ENCODE measurements around the gene ZC3HAV1. TPM values are rescaled to one million over a fixed set of nuclear protein-coding genes. Genes with fewer than 3 reads are reported as not detected.
"Not testable (repeated sequence)": the region's sequence is repeated elsewhere in the genome, so short reads cannot be mapped to it uniquely, and the experiment has no call there.

ZC3HAV1 gene
- polyA plus RNA-seq, 4 donors = 7.3 to 21.2 (median 9.8) TPM

GRCh38 chr7:139111147-139111546, 1.6 kb upstream of the ZC3HAV1 start:
- H3K9me3 ChIP-seq (ENCODE audit: control insufficient read depth in 2 of 2, insufficient read depth in 1 of 2, low read depth in 1 of 2, low read length in 1 of 2) = no peaks in the 10 kb centered on the region
- no peak for FAIRE-seq
- H3K27ac ChIP-seq (ENCODE audit: low read depth in 1 of 3, low read length in 2 of 3) = peak overlapping the region in 1 of 3 donors; percentile 63
- peaks cover 0 to 2% (median 0%) of the 10 kb centered on the region in 3 donors for H3K4me1 ChIP-seq (ENCODE audit: control insufficient read depth in 3 of 3, insufficient read depth in 2 of 3, low read depth in 1 of 3, low read length in 2 of 3)
- no peak overlapping the region for H3K4me3 ChIP-seq (ENCODE audit: low read depth in 1 of 3, low read length in 3 of 3)
- no peaks in the 10 kb centered on the region for H3K36me3 ChIP-seq (ENCODE audit: control insufficient read depth in 3 of 3, insufficient read depth in 2 of 3, low read depth in 1 of 3, low read length in 3 of 3)
- no peak for DNase-seq
- no peaks in the 10 kb centered on the region for H3K27me3 ChIP-seq (ENCODE audit: control insufficient read depth in 3 of 3, insufficient read depth in 3 of 3, low read length in 3 of 3)
- 94 to 98% (median 97%) methylated on average over 1 of the region's 1 CpG for WGBS, 3 donors

- H3K27ac ChIP-seq (ENCODE audit: low read depth in 1 of 3, low read length in 2 of 3) = peak overlapping the region; percentile 96 to 100 (median 98)
- DNase-seq (no peak), FAIRE-seq (no peak)
- no peaks in the 10 kb centered on the region for H3K36me3 ChIP-seq (ENCODE audit: control insufficient read depth in 3 of 3, insufficient read depth in 2 of 3, low read depth in 1 of 3, low read length in 3 of 3)
- no peaks in the 10 kb centered on the region for H3K27me3 ChIP-seq (ENCODE audit: control insufficient read depth in 3 of 3, insufficient read depth in 3 of 3, low read length in 3 of 3)
- peaks cover 0 to 2% (median 0%) of the 10 kb centered on the region in 3 donors for H3K4me1 ChIP-seq (ENCODE audit: control insufficient read depth in 3 of 3, insufficient read depth in 2 of 3, low read depth in 1 of 3, low read length in 2 of 3)
- WGBS, 3 donors = 3 to 9% (median 4%) methylated on average over 16 of the region's 16 CpGs
- peak overlapping the region; percentile 86 to 99 (median 94) for H3K4me3 ChIP-seq (ENCODE audit: low read depth in 1 of 3, low read length in 3 of 3)
- H3K9me3 ChIP-seq (ENCODE audit: control insufficient read depth in 2 of 2, insufficient read depth in 1 of 2, low read depth in 1 of 2, low read length in 1 of 2) = no peaks in the 10 kb centered on the region
Observed at GRCh38 chr7:139109983-139110411, 477 bp upstream of the ZC3HAV1 start.

DNA sequence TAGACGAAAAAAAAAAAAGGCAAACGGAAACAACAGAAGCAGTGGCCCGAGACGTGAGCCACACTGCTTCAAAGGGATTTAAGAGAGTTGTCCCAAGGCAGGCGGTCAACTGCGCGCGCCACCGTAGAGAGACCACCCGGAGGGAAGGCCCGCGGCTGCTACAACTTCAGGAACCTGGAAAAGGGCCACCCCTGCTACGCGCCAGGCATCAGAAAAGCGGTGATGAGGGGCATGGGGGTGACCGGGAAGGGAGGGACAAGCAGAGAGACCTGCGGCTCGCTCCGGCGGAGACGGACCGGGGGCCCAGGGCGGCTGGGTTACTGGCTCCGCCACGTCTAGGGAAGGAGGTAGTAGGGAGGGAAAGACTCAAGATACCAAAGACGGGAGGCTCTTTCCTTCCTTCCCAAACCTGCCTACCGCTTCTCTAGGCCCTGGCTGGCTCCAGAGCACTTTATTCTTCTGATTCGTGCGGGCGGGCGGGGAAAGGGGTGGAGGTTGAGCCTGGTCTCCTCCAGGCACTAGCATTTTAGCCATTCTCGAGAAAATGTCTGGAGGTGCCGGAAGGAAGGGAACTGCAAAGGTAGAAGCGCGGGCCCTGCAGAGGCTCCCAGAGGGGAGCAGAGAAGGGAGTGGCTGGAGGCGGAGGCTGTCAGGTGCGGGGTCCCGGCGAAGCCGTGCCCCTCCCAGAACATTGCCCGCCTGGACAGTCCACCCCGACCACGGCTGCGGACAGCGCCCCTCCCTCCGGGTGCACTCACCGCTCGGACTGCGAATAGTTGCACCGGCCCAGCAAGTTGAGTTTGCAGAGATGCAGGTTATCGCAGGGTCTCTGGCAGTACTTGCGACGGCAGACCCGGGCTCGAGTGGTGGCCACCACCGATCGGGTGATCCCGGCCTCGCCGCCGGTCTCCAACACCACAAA, 993 bp downstream of the ZC3HAV1 start:
- Histone ChIP-seq H3K4me3 (ENCODE audit: low read depth in 1 of 3, low read length in 3 of 3) (peak overlapping the region; percentile 86 to 99 (median 94)), H3K36me3 (ENCODE audit: control insufficient read depth in 3 of 3, insufficient read depth in 2 of 3, low read depth in 1 of 3, low read length in 3 of 3) (no peaks in the 10 kb centered on the region), H3K27me3 (ENCODE audit: control insufficient read depth in 3 of 3, insufficient read depth in 3 of 3, low read length in 3 of 3) (no peaks in the 10 kb centered on the region), H3K9me3 (ENCODE audit: control insufficient read depth in 2 of 2, insufficient read depth in 1 of 2, low read depth in 1 of 2, low read length in 1 of 2) (no peaks in the 10 kb centered on the region), H3K27ac (ENCODE audit: low read depth in 1 of 3, low read length in 2 of 3) (peak overlapping the region; percentile 96 to 100 (median 98)), H3K4me1 (ENCODE audit: control insufficient read depth in 3 of 3, insufficient read depth in 2 of 3, low read depth in 1 of 3, low read length in 2 of 3) (peaks cover 0 to 2% (median 0%) of the 10 kb centered on the region in 3 donors)
- FAIRE-seq (no peak), DNase-seq (peak; percentile 32 to 63)
- 0% methylated on average over 53 to 61 of the region's 61 CpGs for WGBS, 3 donors

GRCh38 chr7:139106959-139107358, 2.6 kb downstream of the ZC3HAV1 start:
- H3K36me3 ChIP-seq (ENCODE audit: control insufficient read depth in 3 of 3, insufficient read depth in 2 of 3, low read depth in 1 of 3, low read length in 3 of 3) = peaks cover 0 to 2% (median 0%) of the 10 kb centered on the region in 3 donors
- DNase-seq (no peak), FAIRE-seq (no peak)
- H3K27me3 ChIP-seq (ENCODE audit: control insufficient read depth in 3 of 3, insufficient read depth in 3 of 3, low read length in 3 of 3) = no peaks in the 10 kb centered on the region
- H3K4me1 ChIP-seq (ENCODE audit: control insufficient read depth in 3 of 3, insufficient read depth in 2 of 3, low read depth in 1 of 3, low read length in 2 of 3) = peaks cover 0 to 7% (median 0%) of the 10 kb centered on the region in 3 donors
- no peak overlapping the region for H3K27ac ChIP-seq (ENCODE audit: low read depth in 1 of 3, low read length in 2 of 3)
- peak overlapping the region in 2 of 3 donors; percentile 29 to 94 for H3K4me3 ChIP-seq (ENCODE audit: low read depth in 1 of 3, low read length in 3 of 3)
- no peaks in the 10 kb centered on the region for H3K9me3 ChIP-seq (ENCODE audit: control insufficient read depth in 2 of 2, insufficient read depth in 1 of 2, low read depth in 1 of 2, low read length in 1 of 2)
- WGBS, 3 donors = 30 to 38% (median 33%) methylated on average over 2 of the region's 2 CpGs

GRCh38 chr7:139106227-139106626, 3.3 kb downstream of the ZC3HAV1 start:
- not testable (repeated sequence) for H3K4me1 ChIP-seq (ENCODE audit: control insufficient read depth in 3 of 3, insufficient read depth in 2 of 3, low read depth in 1 of 3, low read length in 2 of 3); H3K36me3 ChIP-seq (ENCODE audit: control insufficient read depth in 3 of 3, insufficient read depth in 2 of 3, low read depth in 1 of 3, low read length in 3 of 3); DNase-seq; H3K27ac ChIP-seq (ENCODE audit: low read depth in 1 of 3, low read length in 2 of 3); FAIRE-seq; H3K9me3 ChIP-seq (ENCODE audit: control insufficient read depth in 2 of 2, insufficient read depth in 1 of 2, low read depth in 1 of 2, low read length in 1 of 2); H3K27me3 ChIP-seq (ENCODE audit: control insufficient read depth in 3 of 3, insufficient read depth in 3 of 3, low read length in 3 of 3)
- whole genome bisulfite sequencing, 3 donors = 71 to 90% (median 82%) methylated on average over 7 of the region's 7 CpGs
- H3K4me3 ChIP-seq (ENCODE audit: low read depth in 1 of 3, low read length in 3 of 3) = peak overlapping the region in 2 of 3 donors; percentile 20 to 29

DNA sequence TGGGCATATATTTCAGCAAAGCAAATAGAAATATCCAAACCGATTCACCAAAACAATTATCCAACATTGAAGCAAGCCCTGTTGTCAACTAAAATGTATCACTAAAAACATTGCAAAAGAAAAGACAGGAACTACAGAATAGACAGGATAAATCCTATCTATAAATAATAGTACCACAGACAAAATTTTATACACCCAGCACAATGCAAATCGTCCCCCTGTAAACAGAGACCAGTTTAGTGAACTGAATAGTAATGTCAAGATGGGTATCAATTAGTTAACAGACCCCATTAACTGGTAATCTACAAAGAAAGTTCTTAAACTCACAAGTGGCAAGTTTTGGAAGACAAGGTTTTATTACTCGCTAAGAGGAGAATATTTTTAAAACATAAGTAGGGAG, 4.0 kb downstream of the ZC3HAV1 start:
- 46 to 66% (median 61%) methylated on average over 3 of the region's 3 CpGs for WGBS, 3 donors
- peak overlapping the region in 1 of 3 donors; percentile 0 for H3K27ac ChIP-seq (ENCODE audit: low read depth in 1 of 3, low read length in 2 of 3)

DNA sequence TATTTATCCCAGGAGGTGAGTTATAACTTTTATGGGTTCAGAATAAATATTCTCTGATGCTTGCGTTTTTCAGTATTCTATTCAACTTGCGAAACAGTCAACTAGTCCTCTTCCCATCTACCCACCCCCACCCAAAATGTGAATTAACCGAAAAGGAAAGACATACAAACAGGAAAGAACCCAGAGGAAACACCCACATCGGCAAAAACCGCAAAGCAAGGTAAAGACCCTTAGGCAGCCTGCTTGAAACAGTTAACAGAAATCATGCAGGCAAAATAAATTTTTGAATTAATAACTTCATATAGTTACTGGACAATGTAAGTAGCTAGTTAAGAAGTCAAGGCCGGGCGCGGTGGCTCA, 5.4 kb downstream of the ZC3HAV1 start:
- Histone ChIP-seq H3K27me3 (ENCODE audit: control insufficient read depth in 3 of 3, insufficient read depth in 3 of 3, low read length in 3 of 3) (no peaks in the 10 kb centered on the region), H3K4me1 (ENCODE audit: control insufficient read depth in 3 of 3, insufficient read depth in 2 of 3, low read depth in 1 of 3, low read length in 2 of 3) (peaks cover 0 to 5% (median 0%) of the 10 kb centered on the region in 3 donors), H3K27ac (ENCODE audit: low read depth in 1 of 3, low read length in 2 of 3) (no peak overlapping the region), H3K36me3 (ENCODE audit: control insufficient read depth in 3 of 3, insufficient read depth in 2 of 3, low read depth in 1 of 3, low read length in 3 of 3) (peaks cover 0 to 2% (median 2%) of the 10 kb centered on the region in 3 donors), H3K4me3 (ENCODE audit: low read depth in 1 of 3, low read length in 3 of 3) (peak overlapping the region in 2 of 3 donors; percentile 2 to 4), H3K9me3 (ENCODE audit: control insufficient read depth in 2 of 2, insufficient read depth in 1 of 2, low read depth in 1 of 2, low read length in 1 of 2) (no peaks in the 10 kb centered on the region)
- no peak for FAIRE-seq
- peak in 1 of 2 donors; percentile 18 for DNase-seq
- WGBS, 3 donors = 63 to 77% (median 71%) methylated on average over 8 of the region's 8 CpGs

More for the DNA sequence above, 4.0 kb downstream of the ZC3HAV1 start:
- Histone ChIP-seq H3K4me1 (ENCODE audit: control insufficient read depth in 3 of 3, insufficient read depth in 2 of 3, low read depth in 1 of 3, low read length in 2 of 3) (peaks cover 0 to 5% (median 0%) of the 10 kb centered on the region in 3 donors), H3K9me3 (ENCODE audit: control insufficient read depth in 2 of 2, insufficient read depth in 1 of 2, low read depth in 1 of 2, low read length in 1 of 2) (no peaks in the 10 kb centered on the region), H3K27me3 (ENCODE audit: control insufficient read depth in 3 of 3, insufficient read depth in 3 of 3, low read length in 3 of 3) (no peaks in the 10 kb centered on the region), H3K4me3 (ENCODE audit: low read depth in 1 of 3, low read length in 3 of 3) (no peak overlapping the region), H3K36me3 (ENCODE audit: control insufficient read depth in 3 of 3, insufficient read depth in 2 of 3, low read depth in 1 of 3, low read length in 3 of 3) (peaks cover 0 to 2% (median 0%) of the 10 kb centered on the region in 3 donors)
- DNase-seq = no peak
- FAIRE-seq = no peak

- Histone ChIP-seq H3K36me3 (ENCODE audit: control insufficient read depth in 3 of 3, insufficient read depth in 2 of 3, low read depth in 1 of 3, low read length in 3 of 3) (peaks cover 0 to 5% (median 2%) of the 10 kb centered on the region in 3 donors), H3K4me3 (ENCODE audit: low read depth in 1 of 3, low read length in 3 of 3) (no peak overlapping the region), H3K27me3 (ENCODE audit: control insufficient read depth in 3 of 3, insufficient read depth in 3 of 3, low read length in 3 of 3) (no peaks in the 10 kb centered on the region), H3K27ac (ENCODE audit: low read depth in 1 of 3, low read length in 2 of 3) (peak overlapping the region in 1 of 3 donors; percentile 49), H3K9me3 (ENCODE audit: control insufficient read depth in 2 of 2, insufficient read depth in 1 of 2, low read depth in 1 of 2, low read length in 1 of 2) (no peaks in the 10 kb centered on the region), H3K4me1 (ENCODE audit: control insufficient read depth in 3 of 3, insufficient read depth in 2 of 3, low read depth in 1 of 3, low read length in 2 of 3) (peaks cover 0 to 5% (median 0%) of the 10 kb centered on the region in 3 donors)
- WGBS, 3 donors = 57 to 75% (median 59%) methylated on average over 5 of the region's 5 CpGs
- FAIRE-seq = no peak
- no peak for DNase-seq
Observed at GRCh38 chr7:139103057-139103815, 6.3 kb downstream of the ZC3HAV1 start.
